IMR-90 (cell line): Measurements from ENCODE around the gene COQ2. TPM values are rescaled to one million over a fixed set of nuclear protein-coding genes. Genes with fewer than 3 reads are reported as not detected.

Source experiments
- ATAC-seq: fragments of 200-7000 bp; cut with Tn5 transposase; 2 replicates; pipeline ENCODE4 v1.9.1; 2020; ENCODE audit warnings: low read depth, mild to moderate bottlenecking, moderate library complexity
- BruUV-seq: library from RNA; stranded (reverse); fragments of 400-500 nt; replicated peaks from 2 replicates; lab custom pipeline; 2021; lab: Mats Ljungman, UMichigan
- CTCF ChIA-PET: fragments of 300-600 bp; formaldehyde crosslinking; extraction: SDS; loops from one replicate; lab custom pipeline; 2021; ENCODE audit warnings: antibody characterized with exemption; lab: Yijun Ruan, JAX
- POLR2A ChIA-PET: fragments of 300-600 bp; sonication (Branson Sonifier 250); formaldehyde crosslinking; loops from one replicate; lab custom pipeline; 2022; ENCODE audit warnings: antibody characterized with exemption; ENCODE audit not compliant: unreplicated experiment; lab: Charles Lee
- DNase-seq: peaks from one replicate; pipeline ENCODE4 v3.0.0; 2013
- H2AFZ ChIP-seq: replicated peaks from 2 replicates; pipeline ENCODE3; 2013; ENCODE audit warnings: low read length, mild to moderate bottlenecking; ENCODE audit not compliant: poor library complexity
- H2AK5ac ChIP-seq: 2 replicates; pipeline ENCODE4 v1.6.1; 2013; ENCODE audit warnings: low read depth, low read length, inconsistent platforms
- H2AK9ac ChIP-seq: replicated peaks from 2 replicates; pipeline ENCODE3; 2013; ENCODE audit warnings: mild to moderate bottlenecking, low read depth, low read length, moderate library complexity; ENCODE audit not compliant: poor library complexity
- H2BK120ac ChIP-seq: 2 replicates; pipeline ENCODE4 v1.6.1; 2013; ENCODE audit warnings: low read depth, low read length, inconsistent platforms
- H2BK15ac ChIP-seq: 3 replicates; pipeline ENCODE4 v1.6.1; 2013; ENCODE audit warnings: low read depth, low read length, inconsistent platforms
- H2BK20ac ChIP-seq: 2 replicates; pipeline ENCODE4 v1.6.1; 2013; ENCODE audit warnings: low read depth, mild to moderate bottlenecking, inconsistent platforms, low read length, moderate library complexity
- H2BK5ac ChIP-seq: 2 replicates; pipeline ENCODE4 v1.6.1; 2013; ENCODE audit warnings: mild to moderate bottlenecking, low read depth, low read length, inconsistent platforms; ENCODE audit not compliant: poor library complexity, severe bottlenecking
- H3K14ac ChIP-seq: replicated peaks from 2 replicates; pipeline ENCODE4 v1.6.1; 2013; ENCODE audit warnings: low read depth, low read length, inconsistent platforms
- H3K18ac ChIP-seq: 2 replicates; pipeline ENCODE4 v1.6.1; 2013; ENCODE audit warnings: low read depth, low read length, control low read depth
- H3K23ac ChIP-seq: 2 replicates; pipeline ENCODE4 v1.6.1; 2013; ENCODE audit warnings: low read depth, low read length, inconsistent platforms
- H3K27ac ChIP-seq: 2 replicates; pipeline ENCODE4 v1.5.1; 2013; ENCODE audit warnings: mild to moderate bottlenecking, control low read depth, low read length; ENCODE audit not compliant: insufficient read depth
- H3K27me3 ChIP-seq: 2 replicates; pipeline ENCODE4 v1.6.1; 2013; ENCODE audit warnings: low read length; ENCODE audit not compliant: control insufficient read depth, insufficient read depth
- H3K36me3 ChIP-seq: 2 replicates; pipeline ENCODE4 v1.6.1; 2013; ENCODE audit warnings: low read length, mixed read lengths; ENCODE audit not compliant: control insufficient read depth, insufficient read depth
- H3K4ac ChIP-seq: 2 replicates; pipeline ENCODE4 v1.6.1; 2013; ENCODE audit warnings: low read depth, low read length, inconsistent platforms
- H3K4me1 ChIP-seq: 2 replicates; pipeline ENCODE4 v1.6.1; 2013; ENCODE audit warnings: low read length, mixed read lengths; ENCODE audit not compliant: control insufficient read depth, insufficient read depth
- H3K4me2 ChIP-seq: 2 replicates; pipeline ENCODE4 v1.6.1; 2013; ENCODE audit warnings: low read depth, mild to moderate bottlenecking, control low read depth, low read length, moderate library complexity
- H3K4me3 ChIP-seq: 2 replicates; pipeline ENCODE4 v1.5.1; 2013; ENCODE audit warnings: low read depth, mild to moderate bottlenecking, control low read depth, low read length, moderate library complexity; ENCODE audit not compliant: insufficient read depth
- H3K56ac ChIP-seq: 2 replicates; pipeline ENCODE4 v1.6.1; 2013; ENCODE audit warnings: low read length, inconsistent platforms; ENCODE audit not compliant: insufficient read depth; ENCODE audit errors: extremely low read depth
- H3K79me1 ChIP-seq, 2 experiments: 2 replicates each; pipeline ENCODE4 v1.6.1; 2013; ENCODE audit warnings: low read length in 2 of 2, inconsistent platforms in 1 of 2, low read depth in 1 of 2
- H3K9ac ChIP-seq: 2 replicates; pipeline ENCODE4 v1.6.1; 2013; ENCODE audit warnings: low read depth, low read length, control low read depth
- H3K9me1 ChIP-seq: 2 replicates; pipeline ENCODE4 v1.6.1; 2013; ENCODE audit warnings: low read length, inconsistent platforms; ENCODE audit not compliant: insufficient read depth
- H3K9me3 ChIP-seq: 2 replicates; pipeline ENCODE4 v1.6.1; 2013; ENCODE audit warnings: low read length; ENCODE audit not compliant: control insufficient read depth, insufficient read depth
- H4K20me1 ChIP-seq: 2 replicates; pipeline ENCODE4 v1.6.1; 2013; ENCODE audit warnings: low read length, inconsistent platforms; ENCODE audit not compliant: insufficient read depth
- H4K5ac ChIP-seq: 2 replicates; pipeline ENCODE4 v1.6.1; 2013; ENCODE audit warnings: mild to moderate bottlenecking, low read depth, low read length, control low read depth
- H4K8ac ChIP-seq, 2 experiments: 2 replicates each; pipeline ENCODE4 v1.6.1; 2013; ENCODE audit warnings: low read depth in 2 of 2, low read length in 2 of 2, control low read depth in 1 of 2, inconsistent platforms in 1 of 2
- H4K91ac ChIP-seq: 2 replicates; pipeline ENCODE4 v1.6.1; 2013; ENCODE audit warnings: low read depth, low read length, inconsistent platforms; ENCODE audit not compliant: insufficient read depth
- BHLHE40 ChIP-seq: fragments of 150-350 bp; IDR thresholded peaks from 2 replicates; pipeline ENCODE4 v1.6.1; 2016; ENCODE audit warnings: mild to moderate bottlenecking, low read depth, low read length
- CEBPB ChIP-seq: IDR thresholded peaks from 2 replicates; pipeline ENCODE4 v1.6.1; 2012; ENCODE audit warnings: low read depth, low read length, improper control_type of control experiment
- CTCF ChIP-seq: conservative IDR thresholded peaks from 2 replicates; pipeline ENCODE4 v1.5.1; 2012; ENCODE audit warnings: mild to moderate bottlenecking, low read depth, low read length, improper control_type of control experiment
- FOS ChIP-seq: fragments of 150-350 bp; IDR thresholded peaks from 2 replicates; pipeline ENCODE4 v1.6.1; 2016; ENCODE audit warnings: low read depth, low read length
- MAZ ChIP-seq: IDR thresholded peaks from 2 replicates; pipeline ENCODE4 v1.6.1; 2012; ENCODE audit warnings: low read depth, mild to moderate bottlenecking, low read length, improper control_type of control experiment, moderate library complexity, borderline replicate concordance
- MXI1 ChIP-seq: IDR thresholded peaks from 2 replicates; pipeline ENCODE4 v1.6.1; 2012; ENCODE audit warnings: low read depth, mild to moderate bottlenecking, low read length, moderate library complexity, borderline replicate concordance
- NFE2L2 ChIP-seq: fragments of 150-350 bp; IDR thresholded peaks from 2 replicates; pipeline ENCODE4 v1.6.1; 2016; ENCODE audit warnings: low read depth, mild to moderate bottlenecking, low read length
- POLR2A ChIP-seq: IDR thresholded peaks from 2 replicates; pipeline ENCODE4 v1.6.1; 2012; ENCODE audit warnings: mild to moderate bottlenecking, low read depth, low read length
- RAD21 ChIP-seq: IDR thresholded peaks from 2 replicates; pipeline ENCODE4 v1.6.1; 2012; ENCODE audit warnings: low read length, improper control_type of control experiment
- RCOR1 ChIP-seq: IDR thresholded peaks from 2 replicates; pipeline ENCODE4 v1.6.1; 2012; ENCODE audit warnings: mild to moderate bottlenecking, low read length, improper control_type of control experiment; ENCODE audit not compliant: insufficient replicate concordance
- RFX5 ChIP-seq: IDR thresholded peaks from 2 replicates; pipeline ENCODE4 v1.8.0; 2012; ENCODE audit warnings: low read depth, mild to moderate bottlenecking, low read length, moderate library complexity
- SMC3 ChIP-seq: fragments of 150-350 bp; IDR thresholded peaks from 2 replicates; pipeline ENCODE4 v1.6.1; 2016; ENCODE audit warnings: low read depth, mild to moderate bottlenecking, antibody characterized with exemption, low read length, moderate library complexity
- WGBS, 2 experiments: methylation state at CpG; one replicate each; pipeline versions ENCODE4 v1.1.5 to v1.1.7; 2013; ENCODE audit warnings: missing lambda C conversion rate in 2 of 2; ENCODE audit not compliant: insufficient read length in 1 of 2; ENCODE audit errors: extremely low coverage in 2 of 2; 5-methylcytosine and 5-hydroxymethylcytosine counted together
- dilution Hi-C: fragments of 300-500 bp; cut with HindIII; formaldehyde crosslinking; loops from one replicate; pipeline ENCODE4 v1.14.3; 2018; ENCODE audit warnings: low sequenced_read_pairs; ENCODE audit not compliant: unreplicated experiment
- in situ Hi-C: fragments of 300-500 bp; cut with MboI; formaldehyde crosslinking; loops from 3 replicates; pipeline ENCODE4 v1.14.3; 2019; ENCODE audit warnings: low sequenced_read_pairs, inconsistent platforms, mixed read lengths
- intact Hi-C: fragments of 100-400 bp; cut with micrococcal nuclease; formaldehyde crosslinking; loops from 2 replicates; pipeline ENCODE4 v1.10.0; 2022
- polyA plus RNA-seq, 3 experiments: library from polyadenylated mRNA; depleted of rRNA; stranded (reverse); fragments of >200 nt; gene quantifications; 2 replicates each; pipeline ENCODE4 v1.2.3, GENCODE V29; 2012; ENCODE audit warnings: low replicate concordance in 1 of 3
- total RNA-seq: library from RNA; depleted of rRNA; stranded (reverse); fragments of >200 nt; gene quantifications from 2 replicates; pipeline ENCODE4 v1.2.3, GENCODE V29; 2012
- TF ChIP-seq, protein P1 (sequence below): fragments of 150-350 bp; IDR thresholded peaks from 2 replicates; pipeline ENCODE4 v1.6.1; 2017; ENCODE audit warnings: mild to moderate bottlenecking, antibody characterized with exemption, low read length, low read depth

The COQ2 gene
- total and polyA plus RNA-seq, 2 of the 4 experiments (the other 2 are of a cell fraction), result 7.3 to 7.4 TPM

DNA sequence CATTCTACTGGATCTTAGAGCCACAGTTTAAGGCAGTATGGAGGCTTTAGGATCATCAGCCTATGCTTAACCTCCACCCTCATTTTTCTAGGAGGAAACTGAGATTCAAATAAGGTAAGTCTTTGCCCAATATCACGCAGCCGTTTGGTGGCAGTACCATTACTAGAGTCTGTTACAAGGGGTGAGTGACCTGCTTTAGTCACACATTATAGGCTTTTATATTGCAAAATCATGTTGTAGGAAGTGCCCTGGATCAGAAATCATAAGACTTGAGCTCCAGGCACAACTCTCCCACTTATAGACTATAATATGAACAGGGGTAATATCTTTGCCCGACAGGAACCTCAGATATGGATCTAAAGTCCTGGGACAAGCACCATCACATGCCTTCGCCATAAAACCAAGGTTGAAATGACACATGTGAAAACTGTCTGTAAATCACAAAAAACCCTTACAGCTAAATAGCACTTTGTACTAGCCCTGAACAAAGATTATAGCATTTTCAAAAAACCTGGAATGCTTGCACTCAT is 30.8 kb upstream of the COQ2 start:
- H3K4me2 ChIP-seq, result no peak overlapping the region
- H2AK5ac ChIP-seq, result no peak overlapping the region
- H2AK9ac ChIP-seq, result no peak overlapping the region
- H2BK15ac ChIP-seq, result no peak overlapping the region
- TF ChIP-seq BHLHE40 (no peak), RFX5 (no peak), MXI1 (no peak), FOS (no peak), CEBPB (no peak), NFE2L2 (no peak), RAD21 (no peak), SMC3 (no peak), POLR2A (no peak), CTCF (no peak), RCOR1 (no peak), MAZ (no peak)
- TF ChIP-seq, protein P1, sequence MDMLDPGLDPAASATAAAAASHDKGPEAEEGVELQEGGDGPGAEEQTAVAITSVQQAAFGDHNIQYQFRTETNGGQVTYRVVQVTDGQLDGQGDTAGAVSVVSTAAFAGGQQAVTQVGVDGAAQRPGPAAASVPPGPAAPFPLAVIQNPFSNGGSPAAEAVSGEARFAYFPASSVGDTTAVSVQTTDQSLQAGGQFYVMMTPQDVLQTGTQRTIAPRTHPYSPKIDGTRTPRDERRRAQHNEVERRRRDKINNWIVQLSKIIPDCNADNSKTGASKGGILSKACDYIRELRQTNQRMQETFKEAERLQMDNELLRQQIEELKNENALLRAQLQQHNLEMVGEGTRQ, result no peak
- H2BK120ac ChIP-seq, result no peak overlapping the region
- no peak overlapping the region for H3K4ac ChIP-seq
- no peak overlapping the region for H3K23ac ChIP-seq
- BruUV-seq, result no TSS peak
- peaks cover 2% of the 10 kb centered on the region; the same call in 1 of the 2 replicates for H3K27me3 ChIP-seq
- no peak overlapping the region for H3K9ac ChIP-seq
- no peak overlapping the region for H3K18ac ChIP-seq
- DNase-seq (no peak), ATAC-seq (no peak)
- no peak overlapping the region for H2BK5ac ChIP-seq
- H3K9me3 ChIP-seq, result no peaks in the 10 kb centered on the region
- WGBS, 2 experiments, result no CpG with 5 or more reads among the region's 4 CpGs
- no peak overlapping the region for H3K56ac ChIP-seq
- intact Hi-C loops, result no loop called here
- no peak overlapping the region for H3K27ac ChIP-seq
- H3K9me1 ChIP-seq, result no peaks in the 10 kb centered on the region
- H3K4me1 ChIP-seq, result no peaks in the 10 kb centered on the region
- no peak overlapping the region for H4K91ac ChIP-seq
- CTCF ChIA-PET, result interaction anchor here (0.8 kb wide), 1 partner anchor 203 kb away, joined by 4 read pairs; no protein-coding TSS in a partner anchor
- no peak overlapping the region for H2AFZ ChIP-seq
- H3K4me3 ChIP-seq, result no peak overlapping the region
- dilution Hi-C loops, result no loop called here
- no peaks in the 10 kb centered on the region for H3K36me3 ChIP-seq
- no peak overlapping the region for H2BK20ac ChIP-seq
- no peaks in the 10 kb centered on the region for H4K20me1 ChIP-seq
- POLR2A ChIA-PET, result no interaction called here
- in situ Hi-C loops, result no loop called here
- no peaks in the 10 kb centered on the region for H3K79me1 ChIP-seq
- H4K8ac ChIP-seq, result no peak overlapping the region
- H3K14ac ChIP-seq, result no peak overlapping the region
- no peak overlapping the region for H4K5ac ChIP-seq
